Measurements from ENCODE around the gene HBS1L.

The HBS1L gene

DNA sequence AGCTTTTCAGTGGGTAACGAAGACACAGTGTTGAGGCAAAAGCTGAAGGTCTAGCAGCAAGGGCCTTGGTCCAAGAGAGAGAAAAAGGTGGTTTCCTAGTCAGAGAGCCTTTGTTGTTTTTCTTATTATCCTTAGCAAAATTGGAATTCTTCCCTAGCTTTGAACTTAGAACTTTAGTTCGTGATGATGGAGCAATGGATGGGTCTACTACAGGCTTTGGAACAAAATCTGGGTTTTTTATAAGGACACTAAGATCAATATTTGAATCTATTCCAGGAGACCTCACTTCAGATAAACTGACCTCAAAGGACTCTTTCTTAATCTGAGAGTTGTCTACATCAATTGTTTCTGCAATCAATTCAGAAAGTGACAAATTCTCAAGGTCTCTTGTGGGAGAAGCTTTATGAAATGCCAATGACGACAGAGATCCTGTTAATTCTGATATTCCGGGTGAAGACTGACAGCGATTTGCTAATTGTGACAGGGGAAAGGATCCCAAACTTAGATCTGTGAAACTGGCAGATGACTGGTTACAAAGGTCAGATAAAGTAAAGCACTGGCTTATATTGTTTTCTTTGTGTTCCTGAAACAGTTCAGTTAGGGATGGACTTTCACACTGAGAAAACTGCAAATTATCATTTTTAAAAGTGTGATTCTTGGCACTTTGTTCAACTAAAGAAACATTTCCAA lies 17.7 kb downstream of the HBS1L start:
- no peak for DNase-seq (ENCODE audit: low spot score)

DNA sequence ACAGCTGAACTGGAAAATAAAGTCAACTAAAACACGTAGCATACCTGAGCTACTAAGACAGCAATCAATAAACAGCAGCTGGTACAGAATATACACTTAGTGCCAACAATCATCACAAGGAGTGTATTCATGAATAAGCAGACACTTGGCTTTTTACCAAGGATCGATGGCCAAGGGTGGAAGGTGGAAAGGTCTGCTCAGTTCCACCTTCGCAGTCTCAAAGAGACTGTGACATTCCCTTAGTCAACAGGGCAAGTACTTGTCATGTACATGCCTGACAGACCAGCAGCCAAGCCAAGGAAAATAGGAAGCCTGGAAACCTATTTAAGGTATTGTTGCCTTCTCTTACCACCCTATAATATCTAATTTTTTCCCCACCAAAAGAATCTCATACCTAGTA lies 21.4 kb downstream of the HBS1L start:
- DNase-seq (ENCODE audit: low spot score): no peak

DNA sequence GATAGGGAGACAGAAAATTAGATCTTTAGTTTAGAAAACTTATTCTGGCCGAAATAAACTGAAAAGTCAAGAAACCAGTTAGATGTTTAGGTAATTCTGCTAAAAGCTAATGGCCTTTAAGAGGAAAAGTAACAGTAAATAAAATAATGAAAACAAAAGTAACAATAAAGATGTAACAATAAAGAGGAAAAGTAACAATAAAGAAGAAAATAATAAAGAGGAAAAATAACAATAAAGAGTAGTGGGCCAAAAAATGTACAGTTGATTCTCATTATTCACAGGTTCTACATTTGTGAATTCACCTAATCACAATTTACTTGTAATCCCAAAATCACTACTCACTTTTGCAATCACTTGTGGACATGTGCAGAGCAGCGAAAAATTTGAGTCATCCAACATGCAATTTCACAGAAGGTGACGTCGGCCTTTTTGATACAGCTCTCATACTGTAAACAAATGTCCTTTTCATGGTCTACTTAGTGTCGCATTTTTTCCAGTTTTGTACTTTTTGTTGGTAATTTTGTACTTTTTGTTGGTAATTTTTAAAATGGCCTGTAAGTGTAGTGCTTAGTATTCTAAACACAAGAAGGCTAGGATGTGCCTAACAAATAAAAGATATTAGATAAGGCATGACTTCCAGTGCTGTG lies 24.0 kb downstream of the HBS1L start:
- no peak for DNase-seq (ENCODE audit: low spot score)

DNA sequence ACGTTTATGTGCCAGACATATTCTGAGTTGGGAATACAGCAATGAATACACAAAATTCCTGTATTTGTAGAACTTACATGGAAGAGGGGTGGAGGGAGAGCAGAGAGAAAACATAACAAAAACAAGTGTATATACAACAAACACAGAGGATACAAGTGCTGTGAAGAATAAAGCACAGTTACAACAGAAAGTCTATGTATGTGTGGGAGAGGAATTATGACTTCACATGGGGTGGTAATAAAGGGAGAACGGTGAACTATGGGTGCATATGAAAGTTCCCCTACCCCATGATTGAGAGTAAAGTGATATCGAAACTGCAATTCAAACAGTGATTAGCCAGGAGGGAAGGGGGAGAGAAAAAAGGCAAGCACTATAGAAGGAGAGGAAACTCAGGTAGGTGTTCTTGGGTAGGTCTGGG lies 24.6 kb downstream of the HBS1L start:
- DNase-seq (ENCODE audit: low spot score): no peak

DNA sequence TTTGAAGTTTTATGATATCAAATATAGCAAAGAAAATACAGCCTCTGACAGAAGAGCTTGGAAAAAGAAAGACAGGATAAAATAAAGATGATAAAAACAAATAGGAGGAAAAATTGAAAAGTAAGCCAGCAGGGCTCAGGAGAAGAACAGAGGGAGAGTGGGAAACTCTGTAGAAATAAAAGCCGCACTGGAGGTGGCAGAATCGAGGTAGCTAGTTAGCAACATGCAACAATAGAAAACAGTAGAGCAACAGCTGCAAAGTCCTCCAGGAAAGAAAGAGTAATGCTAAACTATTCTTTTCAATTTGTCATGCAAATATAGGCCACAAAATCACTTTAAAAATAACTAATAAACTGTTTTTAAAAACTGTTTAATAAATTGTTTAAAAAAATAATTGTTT lies 28.8 kb downstream of the HBS1L start:
- DNase-seq (ENCODE audit: low spot score): no peak

DNA sequence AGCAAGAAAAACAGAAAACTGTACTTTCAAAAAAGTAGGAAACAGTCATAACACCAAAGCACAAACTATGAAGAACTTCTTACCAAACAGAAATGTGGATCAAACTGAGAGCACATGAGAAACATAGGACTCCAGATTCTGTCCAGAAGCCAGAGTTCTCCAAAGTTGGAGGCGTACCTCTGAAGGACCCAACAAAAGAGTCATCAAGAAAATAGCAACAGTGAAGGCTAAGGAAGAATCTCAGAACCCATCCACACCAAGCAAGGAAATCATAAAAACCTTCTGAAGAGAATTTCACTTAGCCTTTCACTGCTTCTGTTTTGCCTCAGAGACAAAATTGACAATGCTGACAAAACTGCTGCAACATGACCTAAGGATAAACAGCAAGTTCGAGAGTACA lies 29.4 kb downstream of the HBS1L start:
- DNase-seq (ENCODE audit: low spot score): no peak

DNA sequence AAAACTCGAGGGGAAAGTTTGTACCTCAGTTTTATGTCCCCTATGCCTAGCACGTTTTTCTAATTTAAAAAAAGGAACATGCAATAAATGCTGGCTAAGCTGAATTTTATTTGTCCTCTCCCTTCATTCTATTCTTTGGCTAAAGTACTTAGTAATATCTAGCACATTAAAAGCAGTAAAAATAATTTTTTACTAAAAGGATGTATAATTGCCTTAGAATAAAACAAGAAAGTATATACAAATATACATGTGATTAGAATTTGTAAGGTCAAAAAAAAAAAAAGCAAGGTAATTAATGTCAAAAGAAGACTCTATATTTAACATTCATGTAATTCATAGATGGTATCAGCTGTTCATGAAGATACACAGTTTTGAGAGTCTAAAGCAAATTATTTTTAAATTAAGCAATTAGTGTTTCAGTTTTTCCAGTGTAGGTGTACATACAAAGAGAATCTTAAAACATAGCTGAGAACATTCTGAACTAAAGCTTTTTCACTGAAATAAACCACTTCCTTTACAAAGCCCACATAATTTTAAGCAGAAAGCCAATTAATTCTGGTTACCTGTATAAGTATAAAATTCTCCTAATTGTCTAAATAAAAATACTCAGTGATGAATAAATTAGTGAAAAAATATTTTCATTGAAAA lies 32.4 kb downstream of the HBS1L start:
- DNase-seq (ENCODE audit: low spot score): no peak

DNA sequence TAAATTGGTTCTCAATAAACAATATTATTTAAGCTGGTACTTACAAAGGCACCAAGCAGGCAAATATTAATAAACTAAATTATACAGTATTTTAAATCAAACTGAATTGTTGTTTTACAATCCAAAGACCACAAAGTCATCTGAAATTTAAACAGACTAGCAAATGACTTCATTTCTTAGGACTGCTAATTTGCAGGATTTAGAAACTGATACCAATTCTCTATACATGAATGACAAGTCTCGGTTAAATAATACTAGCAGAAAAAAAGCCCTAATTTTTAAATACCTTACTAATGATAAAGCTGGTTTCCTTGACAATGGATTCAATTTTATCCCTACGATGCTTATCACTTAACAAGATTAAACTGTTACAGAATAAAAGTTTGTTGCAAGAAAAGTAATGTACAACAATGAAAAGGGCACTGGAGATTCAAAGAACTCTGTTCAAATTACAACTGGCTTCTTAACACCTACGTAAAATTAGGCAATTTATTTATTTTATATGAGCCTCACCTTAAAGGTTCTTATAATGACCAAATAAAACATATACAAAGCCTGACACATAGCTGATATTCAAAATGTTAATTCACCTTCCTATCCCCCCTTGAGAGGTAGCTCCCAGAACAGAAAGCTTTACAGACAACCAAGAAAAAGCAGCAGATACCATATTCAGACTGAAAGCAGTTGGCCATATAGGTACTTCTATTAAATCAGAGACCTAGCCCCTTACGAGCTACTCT lies 33.1 kb downstream of the HBS1L start:
- no peak for DNase-seq (ENCODE audit: low spot score)

DNA sequence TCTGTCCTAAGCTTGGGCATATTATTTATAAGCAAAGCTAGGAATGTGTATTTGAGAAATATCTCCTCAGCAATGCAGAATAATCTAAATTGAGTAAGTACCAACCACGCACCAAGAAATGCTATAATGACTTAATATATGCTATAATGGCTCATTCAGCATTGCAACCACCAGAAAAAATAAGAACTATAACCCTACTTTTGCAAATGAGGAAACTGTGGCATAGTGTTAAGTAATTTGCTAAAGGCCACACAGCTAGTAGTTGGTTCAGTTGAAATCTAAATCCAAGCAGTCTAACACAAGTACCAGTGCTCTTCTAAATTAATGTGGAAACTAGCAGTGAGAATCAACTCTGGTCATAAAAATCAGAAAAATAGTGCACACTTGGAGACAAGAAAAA lies 35.7 kb downstream of the HBS1L start:
- DNase-seq (ENCODE audit: low spot score): no peak

DNA sequence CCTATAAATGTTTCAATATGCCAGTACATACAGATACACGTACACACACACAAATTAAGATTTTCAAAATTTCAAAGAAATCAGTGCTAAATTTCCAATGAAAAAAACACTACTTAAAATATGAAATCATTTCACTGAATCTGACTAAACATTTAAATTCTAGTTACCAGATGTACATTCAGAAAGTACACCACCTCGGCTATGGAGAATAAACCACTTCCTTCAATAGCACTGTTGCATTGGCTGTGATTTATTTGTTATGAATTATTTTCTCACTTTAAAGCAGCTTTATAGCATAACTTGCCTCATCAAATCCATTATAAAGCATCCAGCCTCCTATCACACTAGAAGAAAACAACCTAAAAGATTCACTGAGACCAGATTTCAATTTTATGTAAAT lies 36.6 kb downstream of the HBS1L start:
- DNase-seq (ENCODE audit: low spot score): no peak

DNA sequence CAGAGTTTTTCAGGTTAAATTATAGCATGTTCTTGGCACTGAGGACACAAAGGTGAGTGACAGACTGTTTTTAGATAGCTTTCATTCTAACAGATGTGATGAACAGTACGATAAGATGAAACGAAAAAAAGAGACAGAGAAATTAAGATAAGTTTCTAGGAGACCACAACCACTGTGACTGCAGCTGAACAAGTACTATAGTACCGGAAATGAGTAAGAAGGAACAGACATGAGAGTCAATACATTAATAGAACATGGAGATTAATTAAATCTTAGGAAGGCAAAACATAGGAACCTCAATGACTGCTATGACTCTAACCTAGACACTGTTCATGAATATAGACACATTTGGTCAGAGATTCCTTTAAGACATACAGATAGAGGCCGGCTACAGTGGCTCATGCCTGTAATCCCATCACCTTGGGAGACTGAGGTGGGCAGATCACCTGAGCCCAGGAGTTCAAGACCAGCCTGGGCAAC lies 40.2 kb downstream of the HBS1L start:
- no peak for DNase-seq (ENCODE audit: low spot score)

DNA sequence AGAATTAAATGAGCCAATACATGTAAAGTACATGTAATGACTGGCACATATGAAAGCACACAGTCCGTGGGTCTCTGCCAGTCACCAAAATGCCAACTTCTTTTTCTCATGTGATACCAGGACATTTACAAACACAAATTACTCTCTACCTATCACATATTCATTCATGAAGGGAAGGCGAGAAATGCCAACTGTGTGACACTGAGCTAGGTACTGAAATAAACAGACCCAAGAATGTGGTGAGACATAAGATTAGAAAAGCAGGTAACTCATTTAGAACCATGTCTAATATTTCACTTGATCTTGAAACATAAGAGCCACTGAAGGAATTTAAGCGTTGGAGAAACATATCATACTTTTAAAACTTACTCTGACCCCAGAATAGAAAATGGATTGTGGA lies 41.4 kb downstream of the HBS1L start:
- no peak for DNase-seq (ENCODE audit: low spot score)

DNA sequence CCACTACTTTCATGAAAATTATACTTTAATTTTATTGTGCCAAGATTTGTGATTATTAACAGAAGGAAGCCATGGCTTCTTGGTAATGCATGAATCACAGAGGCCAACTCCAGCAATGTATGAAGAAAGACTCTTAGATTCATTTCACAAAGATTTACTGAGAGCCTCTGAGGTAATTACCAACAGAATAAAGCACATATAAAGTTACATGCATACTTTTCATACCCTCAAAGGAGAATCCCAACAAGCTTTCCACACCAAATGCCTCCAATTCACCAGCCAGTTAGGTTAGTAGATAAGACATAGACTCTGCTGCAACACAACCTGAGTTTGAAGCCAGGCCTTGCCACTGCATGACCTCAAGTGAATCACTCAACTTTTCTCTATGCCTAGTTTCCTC lies 41.9 kb downstream of the HBS1L start:
- DNase-seq (ENCODE audit: low spot score): no peak

DNA sequence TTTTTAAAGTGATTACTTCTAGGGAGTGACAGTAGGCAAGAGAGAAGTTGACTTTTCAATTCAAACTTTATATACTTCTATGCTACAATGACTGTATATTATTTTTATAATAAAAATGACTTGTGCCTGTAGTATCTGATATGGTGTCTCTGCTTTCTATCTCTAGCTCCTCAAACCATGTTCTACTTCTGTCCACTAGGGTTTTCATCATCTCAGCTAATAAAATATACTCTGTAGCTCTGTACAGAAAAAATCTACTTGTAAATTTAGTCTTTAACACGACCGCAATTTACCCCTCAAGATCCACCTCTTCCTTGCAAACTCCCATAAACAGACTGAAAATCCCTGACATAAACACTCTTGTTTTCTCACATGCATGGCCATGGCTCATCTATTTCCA lies 42.3 kb downstream of the HBS1L start:
- no peak for DNase-seq (ENCODE audit: low spot score)

DNA sequence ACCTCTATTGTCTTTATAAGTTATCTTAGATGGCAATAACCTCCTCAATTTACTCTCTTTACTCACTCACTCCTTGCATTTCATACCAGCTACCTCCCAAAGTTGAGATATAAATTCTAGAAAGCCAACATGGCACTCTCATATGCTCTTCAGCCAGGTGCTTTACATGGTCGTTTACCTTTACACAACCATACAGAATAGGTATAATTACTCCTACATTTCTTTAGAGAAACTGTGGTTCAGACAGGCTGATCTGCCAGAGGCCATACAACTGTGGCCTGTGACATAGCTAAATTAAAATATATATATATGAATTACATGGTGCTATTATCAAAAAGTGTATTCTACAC lies 45.7 kb downstream of the HBS1L start:
- no peak for DNase-seq (ENCODE audit: low spot score)

DNA sequence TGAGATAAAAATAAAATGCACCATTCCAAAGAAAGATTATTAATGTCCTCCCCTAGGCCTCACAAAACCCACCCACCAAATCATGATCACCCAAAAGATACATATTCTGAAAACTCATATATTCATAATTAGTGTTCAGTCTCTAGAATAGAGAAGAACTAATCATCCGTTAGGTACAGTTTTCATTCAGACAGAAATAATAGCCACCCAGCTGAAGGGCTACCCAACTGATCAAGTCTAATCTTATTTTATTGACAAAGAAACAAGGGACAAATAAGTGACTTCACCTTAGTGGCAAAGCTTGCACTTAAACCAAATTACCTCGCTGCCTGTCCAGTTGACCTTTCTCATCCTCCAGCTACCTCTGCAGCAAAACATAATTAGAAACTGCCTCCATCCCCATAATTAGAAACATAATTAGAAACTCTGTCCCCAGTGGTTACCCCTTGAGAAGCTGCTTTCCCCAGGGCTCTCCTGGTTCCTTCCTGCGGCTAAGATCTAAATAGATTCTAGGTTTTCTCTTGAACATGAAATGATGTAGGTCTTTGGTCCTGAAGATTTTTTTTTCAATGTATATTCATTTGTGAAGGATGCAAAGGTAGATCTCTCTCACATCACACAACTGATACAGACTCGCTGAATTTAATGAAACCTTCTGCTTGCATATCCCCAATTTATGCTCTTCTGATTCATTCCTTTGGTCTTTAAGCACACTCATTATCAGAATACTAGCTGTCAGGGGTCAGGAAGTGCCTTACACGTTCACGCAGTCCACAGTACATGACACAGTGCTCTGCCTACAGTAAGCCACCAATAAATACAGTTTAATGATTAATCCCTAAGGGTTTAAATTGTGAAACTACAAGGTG lies 46.3 kb downstream of the HBS1L start:
- DNase-seq (ENCODE audit: low spot score): no peak

DNA sequence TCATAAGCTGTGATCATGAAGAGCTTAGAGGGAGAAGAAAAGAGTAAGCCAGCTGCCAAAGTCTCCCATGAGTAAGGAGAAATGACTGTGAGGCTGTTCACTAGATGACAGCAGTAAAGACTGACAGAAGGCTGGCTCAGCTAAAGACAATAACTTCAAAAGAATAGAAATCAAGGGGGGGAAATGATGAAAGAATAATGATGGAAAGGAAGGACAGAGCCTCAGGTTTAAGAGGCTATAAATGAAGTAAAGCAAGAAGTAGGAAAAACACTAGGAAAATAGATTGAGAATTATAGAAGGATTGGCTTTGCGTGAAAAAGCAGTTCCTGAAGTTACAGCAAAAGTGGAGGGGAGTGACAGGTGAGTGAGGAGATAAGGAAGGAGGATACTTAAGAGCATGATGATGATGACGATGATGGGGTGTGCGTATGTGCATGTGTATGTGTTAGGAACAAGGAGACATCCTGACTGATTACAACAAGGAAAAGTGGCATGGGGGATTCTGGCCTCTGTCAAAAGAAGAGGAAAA lies 48.2 kb downstream of the HBS1L start:
- DNase-seq (ENCODE audit: low spot score): no peak

DNA sequence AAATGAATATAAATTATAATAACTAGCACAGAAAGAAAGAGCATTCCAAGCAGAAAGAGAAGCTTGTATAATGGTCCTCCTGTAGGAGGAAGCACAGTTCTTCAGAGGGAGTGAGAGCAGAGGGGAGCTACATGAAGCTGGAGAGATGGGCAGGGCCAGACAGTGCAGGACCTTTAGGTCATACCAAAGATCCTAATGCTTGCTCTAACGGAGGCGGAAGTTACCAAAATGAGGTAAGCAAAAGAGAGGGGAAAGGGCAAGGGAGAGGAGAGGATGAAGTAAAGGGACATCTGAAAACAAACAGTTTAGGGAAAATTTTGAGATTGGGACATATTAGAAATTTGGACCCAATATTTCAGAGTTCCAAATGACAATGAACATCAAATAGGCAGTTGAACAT lies 50.2 kb downstream of the HBS1L start:
- DNase-seq (ENCODE audit: low spot score): no peak

DNA sequence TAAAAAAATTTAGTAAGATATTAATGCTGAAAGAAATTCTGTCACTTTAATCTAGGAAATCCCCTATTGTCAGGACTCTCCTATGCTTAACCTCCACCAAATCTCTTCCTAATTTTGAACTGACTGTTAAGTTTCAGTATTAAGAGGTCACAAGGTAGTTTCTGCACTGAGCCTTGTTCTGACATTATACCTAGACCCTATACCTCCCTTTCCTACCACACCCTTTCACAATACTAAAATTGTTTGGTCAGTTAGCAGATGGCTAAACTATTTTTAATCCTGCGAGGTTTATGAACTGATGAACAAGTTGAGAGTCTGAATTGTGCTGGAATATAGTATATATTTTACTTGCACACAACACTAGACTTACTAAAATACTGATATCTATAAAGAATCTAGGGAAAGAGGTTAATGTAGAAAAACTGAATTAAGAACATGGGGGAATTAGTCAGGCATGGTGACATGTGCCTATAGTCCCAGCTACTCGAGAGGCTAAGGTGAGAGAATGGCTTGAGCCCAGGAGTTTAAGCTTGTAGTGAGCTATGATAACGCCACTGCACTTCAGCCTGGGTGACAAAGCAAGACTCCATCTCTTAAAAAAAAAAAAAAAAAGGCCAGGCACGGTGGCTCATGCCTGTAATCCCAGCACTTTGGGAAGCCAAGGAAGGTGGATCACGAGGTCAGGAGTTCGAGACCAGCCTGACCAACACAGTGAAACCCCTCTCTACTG lies 51.5 kb downstream of the HBS1L start:
- DNase-seq (ENCODE audit: low spot score): no peak

DNA sequence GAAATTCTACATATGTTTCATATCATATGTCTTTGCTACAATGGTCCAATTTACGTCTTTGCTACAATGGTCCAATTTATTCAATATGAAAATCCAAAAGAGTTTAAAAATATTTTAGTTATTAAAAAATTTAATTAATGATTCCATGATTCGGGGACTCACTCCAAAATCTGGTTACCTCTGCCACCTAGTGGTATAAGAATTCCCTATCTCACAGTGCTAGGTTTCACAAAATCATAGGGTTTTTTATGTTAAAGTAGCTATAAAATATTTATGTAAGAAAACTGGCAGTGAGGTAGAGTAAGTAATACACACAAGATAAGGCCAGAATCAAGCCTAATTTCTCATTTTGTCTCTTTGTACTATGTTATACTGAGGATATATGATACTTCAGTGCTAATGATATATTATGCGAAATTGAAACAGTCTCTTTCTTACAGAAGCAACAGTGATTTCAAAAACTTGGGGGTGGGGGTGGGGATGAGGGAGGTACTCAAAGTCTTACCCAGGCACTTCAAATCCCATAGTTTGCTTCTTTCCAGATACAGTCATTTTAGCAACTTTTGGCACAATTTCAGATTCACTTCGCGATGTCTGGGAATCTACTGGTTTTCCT lies 52.3 kb downstream of the HBS1L start:
- DNase-seq (ENCODE audit: low spot score): peak; percentile 25

DNA sequence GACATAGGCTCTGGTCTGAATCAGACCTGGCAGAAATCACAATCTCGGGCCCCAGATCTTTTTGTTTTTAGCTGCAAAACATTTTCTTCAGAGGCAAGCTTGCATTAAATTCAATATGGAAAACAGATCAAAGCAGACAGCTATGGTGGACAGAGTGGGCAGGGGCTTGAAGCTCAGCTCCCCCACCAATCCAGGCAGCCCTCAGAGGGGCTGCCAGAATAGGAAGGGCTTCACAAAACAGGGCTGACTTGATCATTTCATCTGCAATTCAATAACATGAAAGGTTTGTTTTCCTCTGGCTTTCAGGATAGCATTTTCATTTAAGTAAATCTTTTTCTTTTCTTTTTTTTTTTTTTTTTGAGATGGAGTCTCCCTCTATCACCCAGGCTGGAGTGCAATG lies 55.5 kb downstream of the HBS1L start:
- DNase-seq (ENCODE audit: low spot score): no peak
